ENCODE measurements around the gene CDKN2B-AS1.

DNA sequence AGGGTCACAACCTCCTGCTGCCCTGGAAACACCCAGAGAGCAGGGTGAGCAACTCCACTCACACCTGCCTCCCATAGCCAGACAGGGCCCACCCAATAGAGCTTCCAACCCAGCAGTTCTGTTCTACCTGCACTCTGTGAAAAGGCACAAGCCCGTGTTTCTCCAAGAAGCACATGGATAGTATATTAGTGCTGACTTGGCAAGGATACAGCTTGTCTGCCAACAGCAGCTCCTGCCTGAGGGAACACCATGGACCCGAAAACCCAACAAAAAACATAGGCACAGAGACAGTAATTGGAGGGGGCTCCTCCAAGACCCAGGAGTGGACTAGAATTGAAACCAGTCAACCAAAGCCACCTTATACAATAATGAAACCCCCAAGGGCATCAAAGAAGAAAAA, 49.0 kb upstream of the CDKN2B-AS1 start:
- TF ChIP-seq, protein P1, sequence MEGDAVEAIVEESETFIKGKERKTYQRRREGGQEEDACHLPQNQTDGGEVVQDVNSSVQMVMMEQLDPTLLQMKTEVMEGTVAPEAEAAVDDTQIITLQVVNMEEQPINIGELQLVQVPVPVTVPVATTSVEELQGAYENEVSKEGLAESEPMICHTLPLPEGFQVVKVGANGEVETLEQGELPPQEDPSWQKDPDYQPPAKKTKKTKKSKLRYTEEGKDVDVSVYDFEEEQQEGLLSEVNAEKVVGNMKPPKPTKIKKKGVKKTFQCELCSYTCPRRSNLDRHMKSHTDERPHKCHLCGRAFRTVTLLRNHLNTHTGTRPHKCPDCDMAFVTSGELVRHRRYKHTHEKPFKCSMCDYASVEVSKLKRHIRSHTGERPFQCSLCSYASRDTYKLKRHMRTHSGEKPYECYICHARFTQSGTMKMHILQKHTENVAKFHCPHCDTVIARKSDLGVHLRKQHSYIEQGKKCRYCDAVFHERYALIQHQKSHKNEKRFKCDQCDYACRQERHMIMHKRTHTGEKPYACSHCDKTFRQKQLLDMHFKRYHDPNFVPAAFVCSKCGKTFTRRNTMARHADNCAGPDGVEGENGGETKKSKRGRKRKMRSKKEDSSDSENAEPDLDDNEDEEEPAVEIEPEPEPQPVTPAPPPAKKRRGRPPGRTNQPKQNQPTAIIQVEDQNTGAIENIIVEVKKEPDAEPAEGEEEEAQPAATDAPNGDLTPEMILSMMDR (conservative IDR thresholded peaks at IDR 0.05; ENCODE audit: low read depth in 2 of 2): no peak
- TF ChIP-seq, protein P2, sequence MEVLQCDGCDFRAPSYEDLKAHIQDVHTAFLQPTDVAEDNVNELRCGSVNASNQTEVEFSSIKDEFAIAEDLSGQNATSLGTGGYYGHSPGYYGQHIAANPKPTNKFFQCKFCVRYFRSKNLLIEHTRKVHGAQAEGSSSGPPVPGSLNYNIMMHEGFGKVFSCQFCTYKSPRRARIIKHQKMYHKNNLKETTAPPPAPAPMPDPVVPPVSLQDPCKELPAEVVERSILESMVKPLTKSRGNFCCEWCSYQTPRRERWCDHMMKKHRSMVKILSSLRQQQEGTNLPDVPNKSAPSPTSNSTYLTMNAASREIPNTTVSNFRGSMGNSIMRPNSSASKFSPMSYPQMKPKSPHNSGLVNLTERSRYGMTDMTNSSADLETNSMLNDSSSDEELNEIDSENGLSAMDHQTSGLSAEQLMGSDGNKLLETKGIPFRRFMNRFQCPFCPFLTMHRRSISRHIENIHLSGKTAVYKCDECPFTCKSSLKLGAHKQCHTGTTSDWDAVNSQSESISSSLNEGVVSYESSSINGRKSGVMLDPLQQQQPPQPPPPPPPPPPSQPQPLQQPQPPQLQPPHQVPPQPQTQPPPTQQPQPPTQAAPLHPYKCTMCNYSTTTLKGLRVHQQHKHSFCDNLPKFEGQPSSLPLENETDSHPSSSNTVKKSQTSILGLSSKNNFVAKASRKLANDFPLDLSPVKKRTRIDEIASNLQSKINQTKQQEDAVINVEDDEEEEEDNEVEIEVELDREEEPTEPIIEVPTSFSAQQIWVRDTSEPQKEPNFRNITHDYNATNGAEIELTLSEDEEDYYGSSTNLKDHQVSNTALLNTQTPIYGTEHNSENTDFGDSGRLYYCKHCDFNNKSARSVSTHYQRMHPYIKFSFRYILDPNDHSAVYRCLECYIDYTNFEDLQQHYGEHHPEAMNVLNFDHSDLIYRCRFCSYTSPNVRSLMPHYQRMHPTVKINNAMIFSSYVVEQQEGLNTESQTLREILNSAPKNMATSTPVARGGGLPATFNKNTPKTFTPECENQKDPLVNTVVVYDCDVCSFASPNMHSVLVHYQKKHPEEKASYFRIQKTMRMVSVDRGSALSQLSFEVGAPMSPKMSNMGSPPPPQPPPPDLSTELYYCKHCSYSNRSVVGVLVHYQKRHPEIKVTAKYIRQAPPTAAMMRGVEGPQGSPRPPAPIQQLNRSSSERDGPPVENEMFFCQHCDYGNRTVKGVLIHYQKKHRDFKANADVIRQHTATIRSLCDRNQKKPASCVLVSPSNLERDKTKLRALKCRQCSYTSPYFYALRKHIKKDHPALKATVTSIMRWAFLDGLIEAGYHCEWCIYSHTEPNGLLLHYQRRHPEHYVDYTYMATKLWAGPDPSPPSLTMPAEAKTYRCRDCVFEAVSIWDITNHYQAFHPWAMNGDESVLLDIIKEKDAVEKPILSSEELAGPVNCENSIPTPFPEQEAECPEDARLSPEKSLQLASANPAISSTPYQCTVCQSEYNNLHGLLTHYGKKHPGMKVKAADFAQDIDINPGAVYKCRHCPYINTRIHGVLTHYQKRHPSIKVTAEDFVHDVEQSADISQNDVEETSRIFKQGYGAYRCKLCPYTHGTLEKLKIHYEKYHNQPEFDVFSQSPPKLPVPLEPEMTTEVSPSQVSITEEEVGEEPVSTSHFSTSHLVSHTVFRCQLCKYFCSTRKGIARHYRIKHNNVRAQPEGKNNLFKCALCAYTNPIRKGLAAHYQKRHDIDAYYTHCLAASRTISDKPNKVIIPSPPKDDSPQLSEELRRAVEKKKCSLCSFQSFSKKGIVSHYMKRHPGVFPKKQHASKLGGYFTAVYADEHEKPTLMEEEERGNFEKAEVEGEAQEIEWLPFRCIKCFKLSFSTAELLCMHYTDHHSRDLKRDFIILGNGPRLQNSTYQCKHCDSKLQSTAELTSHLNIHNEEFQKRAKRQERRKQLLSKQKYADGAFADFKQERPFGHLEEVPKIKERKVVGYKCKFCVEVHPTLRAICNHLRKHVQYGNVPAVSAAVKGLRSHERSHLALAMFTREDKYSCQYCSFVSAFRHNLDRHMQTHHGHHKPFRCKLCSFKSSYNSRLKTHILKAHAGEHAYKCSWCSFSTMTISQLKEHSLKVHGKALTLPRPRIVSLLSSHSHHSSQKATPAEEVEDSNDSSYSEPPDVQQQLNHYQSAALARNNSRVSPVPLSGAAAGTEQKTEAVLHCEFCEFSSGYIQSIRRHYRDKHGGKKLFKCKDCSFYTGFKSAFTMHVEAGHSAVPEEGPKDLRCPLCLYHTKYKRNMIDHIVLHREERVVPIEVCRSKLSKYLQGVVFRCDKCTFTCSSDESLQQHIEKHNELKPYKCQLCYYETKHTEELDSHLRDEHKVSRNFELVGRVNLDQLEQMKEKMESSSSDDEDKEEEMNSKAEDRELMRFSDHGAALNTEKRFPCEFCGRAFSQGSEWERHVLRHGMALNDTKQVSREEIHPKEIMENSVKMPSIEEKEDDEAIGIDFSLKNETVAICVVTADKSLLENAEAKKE (CRISPR knock-in tag; IDR thresholded peaks at IDR 0.05): no peak
- TF ChIP-seq EZH2phosphoT487 (IDR thresholded peaks at IDR 0.05; ENCODE audit: unreplicated experiment): no peak
- no peak for TF ChIP-seq POLR2AphosphoS5 (IDR thresholded peaks at IDR 0.05; ENCODE audit: low read depth)
- TF ChIP-seq, protein P3, sequence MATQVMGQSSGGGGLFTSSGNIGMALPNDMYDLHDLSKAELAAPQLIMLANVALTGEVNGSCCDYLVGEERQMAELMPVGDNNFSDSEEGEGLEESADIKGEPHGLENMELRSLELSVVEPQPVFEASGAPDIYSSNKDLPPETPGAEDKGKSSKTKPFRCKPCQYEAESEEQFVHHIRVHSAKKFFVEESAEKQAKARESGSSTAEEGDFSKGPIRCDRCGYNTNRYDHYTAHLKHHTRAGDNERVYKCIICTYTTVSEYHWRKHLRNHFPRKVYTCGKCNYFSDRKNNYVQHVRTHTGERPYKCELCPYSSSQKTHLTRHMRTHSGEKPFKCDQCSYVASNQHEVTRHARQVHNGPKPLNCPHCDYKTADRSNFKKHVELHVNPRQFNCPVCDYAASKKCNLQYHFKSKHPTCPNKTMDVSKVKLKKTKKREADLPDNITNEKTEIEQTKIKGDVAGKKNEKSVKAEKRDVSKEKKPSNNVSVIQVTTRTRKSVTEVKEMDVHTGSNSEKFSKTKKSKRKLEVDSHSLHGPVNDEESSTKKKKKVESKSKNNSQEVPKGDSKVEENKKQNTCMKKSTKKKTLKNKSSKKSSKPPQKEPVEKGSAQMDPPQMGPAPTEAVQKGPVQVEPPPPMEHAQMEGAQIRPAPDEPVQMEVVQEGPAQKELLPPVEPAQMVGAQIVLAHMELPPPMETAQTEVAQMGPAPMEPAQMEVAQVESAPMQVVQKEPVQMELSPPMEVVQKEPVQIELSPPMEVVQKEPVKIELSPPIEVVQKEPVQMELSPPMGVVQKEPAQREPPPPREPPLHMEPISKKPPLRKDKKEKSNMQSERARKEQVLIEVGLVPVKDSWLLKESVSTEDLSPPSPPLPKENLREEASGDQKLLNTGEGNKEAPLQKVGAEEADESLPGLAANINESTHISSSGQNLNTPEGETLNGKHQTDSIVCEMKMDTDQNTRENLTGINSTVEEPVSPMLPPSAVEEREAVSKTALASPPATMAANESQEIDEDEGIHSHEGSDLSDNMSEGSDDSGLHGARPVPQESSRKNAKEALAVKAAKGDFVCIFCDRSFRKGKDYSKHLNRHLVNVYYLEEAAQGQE (IDR thresholded peaks at IDR 0.05; ENCODE audit: unreplicated experiment): no peak
- no peak for TF ChIP-seq EZH2 (IDR thresholded peaks at IDR 0.05; ENCODE audit: low read depth, unreplicated experiment)
- no peak for TF ChIP-seq CREB1 (CRISPR knock-in tag; IDR thresholded peaks at IDR 0.05; ENCODE audit: low read depth)
- TF ChIP-seq JUNB (IDR thresholded peaks at IDR 0.05; ENCODE audit: unreplicated experiment): no peak
- no peak for TF ChIP-seq NANOG (IDR thresholded peaks at IDR 0.05; ENCODE audit: borderline replicate concordance)
- no peak for TF ChIP-seq ZNF331 (CRISPR knock-in tag; IDR thresholded peaks at IDR 0.05; ENCODE audit: low read depth)
- no peak for TF ChIP-seq STAT1 (IDR thresholded peaks at IDR 0.05; ENCODE audit: unreplicated experiment)
- TF ChIP-seq ZNF114 (CRISPR knock-in tag; IDR thresholded peaks at IDR 0.05): no peak
- TF ChIP-seq, protein P4, sequence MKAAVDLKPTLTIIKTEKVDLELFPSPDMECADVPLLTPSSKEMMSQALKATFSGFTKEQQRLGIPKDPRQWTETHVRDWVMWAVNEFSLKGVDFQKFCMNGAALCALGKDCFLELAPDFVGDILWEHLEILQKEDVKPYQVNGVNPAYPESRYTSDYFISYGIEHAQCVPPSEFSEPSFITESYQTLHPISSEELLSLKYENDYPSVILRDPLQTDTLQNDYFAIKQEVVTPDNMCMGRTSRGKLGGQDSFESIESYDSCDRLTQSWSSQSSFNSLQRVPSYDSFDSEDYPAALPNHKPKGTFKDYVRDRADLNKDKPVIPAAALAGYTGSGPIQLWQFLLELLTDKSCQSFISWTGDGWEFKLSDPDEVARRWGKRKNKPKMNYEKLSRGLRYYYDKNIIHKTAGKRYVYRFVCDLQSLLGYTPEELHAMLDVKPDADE (IDR thresholded peaks at IDR 0.05): no peak

Data from GM23338 (cell line).